ENCODE results near the gene PHRF1.

The PHRF1 gene

DNA sequence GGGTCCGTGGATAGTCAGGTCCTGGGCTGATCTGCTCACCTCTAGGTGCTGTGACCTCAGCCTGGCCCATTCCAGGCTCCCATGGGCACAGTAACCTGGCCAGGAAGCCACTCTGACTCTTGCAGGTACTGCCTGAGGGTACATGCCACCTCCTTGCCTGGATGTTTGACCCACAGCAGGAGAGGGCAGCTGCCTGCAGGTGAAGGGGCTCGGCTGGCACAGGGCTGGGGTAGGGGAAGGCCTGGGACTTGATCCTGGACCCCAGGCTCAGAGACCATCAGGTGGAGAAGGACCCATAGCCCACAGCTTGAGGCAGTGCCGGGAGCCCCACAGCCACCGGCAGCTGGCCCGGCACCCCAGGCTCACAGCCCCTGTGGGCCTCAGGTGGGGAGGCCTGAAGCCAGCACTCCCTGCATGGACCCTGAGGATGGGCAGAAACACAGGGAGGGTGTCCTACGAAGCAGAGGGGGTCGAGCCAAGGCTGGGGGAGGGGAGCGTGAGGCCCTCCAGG lies 36.2 kb upstream of the PHRF1 start:
- DNase-seq: peak in 1 of 5 donors; percentile 6

DNA sequence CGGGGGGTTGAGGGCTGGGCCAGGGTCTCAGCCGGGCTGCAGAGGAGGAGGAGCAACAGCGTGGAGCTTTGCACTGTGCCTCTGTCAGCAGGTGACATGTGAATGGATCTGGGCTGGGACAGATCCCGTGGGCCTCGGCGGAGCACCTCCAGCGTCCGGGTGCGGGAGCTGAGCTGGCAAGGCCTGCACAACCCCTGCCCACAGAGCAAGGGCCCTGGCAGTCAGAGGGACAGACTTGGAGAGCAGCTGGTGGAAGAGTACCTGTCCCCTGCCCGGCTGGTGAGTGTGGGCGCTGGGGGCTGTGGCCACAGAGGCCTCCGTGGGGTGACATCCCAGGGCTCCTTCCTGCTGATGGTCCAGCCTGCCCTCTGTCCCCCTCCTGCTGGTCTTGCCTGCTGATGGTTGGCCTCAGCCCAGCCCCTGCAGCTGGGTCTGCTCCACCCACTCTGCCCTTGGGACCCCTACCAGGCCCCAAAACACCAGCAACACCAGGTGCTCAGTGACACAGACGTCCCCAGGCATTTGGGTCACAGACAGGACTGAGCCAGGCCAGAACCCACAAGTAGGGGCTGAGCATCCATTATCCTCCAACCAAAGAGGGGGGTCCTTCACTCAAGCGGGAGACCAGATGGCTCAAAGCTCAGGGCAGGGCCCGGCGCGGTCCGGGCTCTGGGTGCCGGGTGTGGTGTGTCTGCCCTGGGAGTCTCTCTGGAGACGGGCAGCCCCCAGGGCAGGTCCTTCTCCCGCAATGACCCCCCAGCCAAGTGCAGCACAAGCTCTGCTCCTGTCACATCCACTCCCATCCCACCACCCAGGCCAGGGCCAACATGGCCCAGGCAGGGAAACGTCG lies 35.5 kb upstream of the PHRF1 start:
- peak in 2 of 5 donors; percentile 5 to 12 for DNase-seq

DNA sequence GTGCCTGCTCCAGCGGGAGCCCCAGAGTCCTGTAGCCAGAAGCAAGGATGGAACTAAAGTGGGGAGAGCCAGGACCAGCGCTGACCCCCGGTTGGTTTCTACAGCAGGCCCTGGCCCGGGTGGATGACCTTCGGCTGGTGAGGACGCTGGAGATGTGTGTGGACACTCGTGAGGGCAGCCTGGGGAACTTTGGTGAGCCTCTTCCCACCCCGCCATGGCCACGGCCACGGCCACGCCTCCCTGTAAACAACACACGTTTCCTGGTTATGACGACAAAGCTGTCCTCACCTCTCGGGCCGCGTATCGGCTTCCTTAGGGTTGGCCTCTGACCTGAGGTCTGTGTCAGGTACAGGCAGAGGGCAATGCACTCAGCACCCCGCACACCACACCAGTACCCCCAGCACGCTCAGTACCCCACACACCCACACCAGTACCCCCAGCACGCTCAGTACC lies 34.8 kb upstream of the PHRF1 start:
- no peak for DNase-seq

DNA sequence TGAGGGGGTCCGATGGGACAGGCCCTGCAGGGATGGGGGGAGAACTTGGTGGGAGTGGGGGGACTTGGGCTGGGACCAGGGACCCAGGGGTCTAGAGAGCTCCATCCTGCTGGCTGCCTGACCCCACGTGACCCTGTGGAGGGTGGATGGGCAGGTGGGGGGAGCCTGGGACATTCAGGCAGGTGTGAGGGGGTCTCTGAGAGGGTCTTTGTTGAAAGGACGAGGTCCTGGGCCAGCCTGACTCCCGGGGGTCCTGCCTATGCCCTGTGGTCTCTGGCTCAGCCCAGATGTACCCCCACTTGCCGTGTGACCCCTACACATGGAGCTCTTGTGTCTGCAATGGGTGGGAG lies 31.5 kb upstream of the PHRF1 start:
- DNase-seq: no peak

DNA sequence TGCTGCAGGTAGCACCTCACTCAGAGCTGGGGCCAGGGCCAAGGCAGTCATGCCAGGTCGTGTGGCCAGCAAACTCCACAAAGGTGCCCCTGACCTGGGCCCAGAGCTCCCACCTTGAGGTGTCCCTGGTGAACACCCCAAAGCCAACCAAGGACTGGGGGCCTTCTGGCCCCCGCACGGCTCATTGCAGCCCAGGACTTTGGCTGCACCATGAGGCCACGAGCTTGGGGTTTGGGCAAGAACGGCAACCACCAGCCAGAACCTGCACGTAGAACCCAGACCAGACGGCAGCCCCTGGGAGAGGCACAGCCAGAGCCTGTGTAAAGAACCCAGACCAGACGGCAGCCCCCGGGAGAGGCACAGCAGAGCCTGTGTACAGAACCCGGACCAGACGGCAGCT lies 31.1 kb upstream of the PHRF1 start:
- no peak for DNase-seq

DNA sequence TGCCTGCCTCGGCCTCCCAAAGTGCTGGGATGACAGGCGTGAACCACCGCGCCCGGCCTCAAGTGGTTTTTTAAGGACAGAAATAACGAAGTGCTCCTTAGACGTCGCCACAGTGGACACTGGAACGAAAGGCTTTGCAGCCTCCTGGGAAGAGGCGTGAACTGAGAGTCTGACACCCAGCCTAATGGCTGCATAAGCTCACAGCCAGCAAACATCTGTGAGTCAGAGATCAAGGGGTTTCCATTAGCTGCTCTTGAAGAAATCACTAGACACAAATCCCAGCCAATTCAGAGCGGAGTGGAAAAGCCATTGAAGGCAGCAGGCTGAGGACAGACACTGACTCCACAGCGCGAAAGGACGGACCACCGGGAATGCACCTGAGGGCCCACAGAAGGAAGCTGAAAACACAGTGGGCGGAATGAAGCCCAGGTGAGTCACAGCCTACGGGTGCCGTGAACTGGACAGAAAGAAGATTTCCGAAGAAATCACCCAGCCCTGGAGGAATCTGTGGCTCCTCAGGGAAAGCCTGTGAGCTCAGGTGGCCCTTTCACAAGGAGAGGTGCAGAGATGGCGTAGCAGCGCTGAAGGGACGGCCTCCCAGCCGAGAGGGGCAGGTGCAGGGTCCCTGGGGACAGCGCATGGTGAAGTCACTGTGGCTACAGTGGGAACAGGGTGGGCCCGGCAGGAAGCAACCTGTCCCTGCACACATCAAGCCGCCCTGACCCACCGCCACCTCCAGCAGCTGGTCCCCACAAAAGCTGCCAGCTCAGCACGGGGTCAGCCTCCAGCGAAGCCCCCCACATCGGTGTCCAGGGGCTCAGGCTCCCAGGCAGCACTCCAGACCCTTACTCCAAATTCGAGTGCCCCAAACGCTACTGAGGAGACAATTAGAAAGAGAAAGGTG lies 27.3 kb upstream of the PHRF1 start:
- DNase-seq: no peak

DNA sequence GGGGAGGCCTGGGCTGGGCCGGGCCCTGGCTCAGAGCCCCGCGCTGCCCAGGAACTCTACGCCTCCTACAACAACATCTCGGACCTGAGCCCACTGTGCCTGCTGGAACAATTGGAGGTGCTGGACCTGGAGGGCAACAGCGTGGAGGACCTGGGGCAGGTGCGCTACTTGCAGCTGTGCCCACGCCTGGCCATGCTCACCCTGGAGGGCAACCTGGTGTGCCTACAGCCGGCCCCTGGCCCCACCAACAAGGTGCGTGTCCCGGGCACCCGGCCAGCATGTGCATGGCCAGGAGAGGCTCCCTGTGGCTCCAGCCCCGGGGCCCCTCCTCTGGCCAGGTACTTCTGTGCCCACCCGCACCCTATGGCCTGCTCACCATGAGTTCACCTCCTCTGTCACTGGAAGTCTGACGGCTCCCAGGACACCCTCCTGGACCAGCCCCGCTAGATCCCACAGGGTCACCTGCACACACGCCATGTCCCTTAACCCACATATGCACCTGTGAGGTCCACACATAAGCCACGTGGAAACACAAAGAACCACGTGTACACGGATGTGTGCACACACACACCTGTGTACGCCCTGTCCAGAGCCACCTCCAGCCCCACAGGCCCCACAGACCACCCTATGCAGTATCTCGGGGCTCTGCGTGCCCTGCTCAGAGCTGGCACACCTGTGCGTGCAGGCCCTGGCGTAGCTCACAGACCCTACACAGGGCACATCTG lies 26.1 kb upstream of the PHRF1 start:
- DNase-seq: no peak

DNA sequence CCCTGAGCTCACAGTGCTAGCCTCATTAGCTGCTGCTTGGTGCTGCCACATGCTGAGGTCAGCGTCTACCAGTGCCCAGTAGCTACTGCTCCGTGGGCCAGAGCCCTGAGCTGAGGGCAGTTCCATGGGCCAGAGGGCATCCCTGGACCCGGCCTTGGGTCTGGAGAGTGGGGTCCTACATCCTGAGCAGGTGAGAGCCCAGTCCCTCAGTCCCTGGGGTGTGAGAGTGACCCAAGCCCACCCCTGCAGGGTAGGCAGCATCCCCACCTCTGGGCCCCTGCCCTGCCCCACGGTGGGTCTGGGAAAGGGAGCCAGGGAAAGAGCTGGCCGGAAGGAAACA lies 25.6 kb upstream of the PHRF1 start:
- DNase-seq: no peak

DNA sequence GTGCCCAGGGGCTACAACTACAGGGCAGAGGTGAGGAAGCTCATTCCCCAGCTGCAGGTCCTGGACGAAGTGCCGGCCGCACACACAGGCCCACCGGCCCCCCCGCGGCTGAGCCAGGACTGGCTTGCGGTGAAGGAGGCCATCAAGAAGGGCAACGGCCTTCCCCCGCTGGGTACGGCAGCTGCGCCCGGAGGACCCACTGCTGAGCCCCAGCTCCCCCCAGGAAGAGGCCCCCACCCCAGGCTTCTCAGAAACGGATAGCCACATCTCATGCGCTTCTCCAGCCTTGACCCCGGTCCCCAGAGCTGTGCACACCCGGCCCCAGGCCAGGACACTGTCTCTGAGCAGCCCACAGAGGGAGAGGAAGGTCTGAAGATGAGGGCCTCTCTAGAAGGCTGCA lies 25.1 kb upstream of the PHRF1 start:
- DNase-seq: no peak

DNA sequence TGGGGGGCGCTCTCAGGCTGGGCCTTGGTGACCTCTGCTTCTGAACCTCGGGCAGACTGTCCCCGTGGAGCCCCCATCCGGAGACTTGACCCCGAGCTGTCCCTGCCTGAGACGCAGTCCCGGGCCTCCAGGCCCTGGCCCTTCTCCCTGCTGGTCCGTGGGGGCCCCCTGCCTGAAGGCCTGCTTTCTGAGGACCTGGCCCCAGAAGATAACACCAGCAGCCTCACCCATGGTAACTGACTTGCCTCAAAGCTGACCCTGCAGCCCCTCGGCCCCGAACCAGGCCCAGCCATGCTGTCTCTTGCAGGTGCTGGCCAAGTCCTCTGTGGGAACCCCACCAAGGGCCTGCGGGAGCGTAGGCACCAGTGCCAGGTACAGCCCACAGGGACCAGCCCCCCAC lies 24.7 kb upstream of the PHRF1 start:
- DNase-seq: no peak

DNA sequence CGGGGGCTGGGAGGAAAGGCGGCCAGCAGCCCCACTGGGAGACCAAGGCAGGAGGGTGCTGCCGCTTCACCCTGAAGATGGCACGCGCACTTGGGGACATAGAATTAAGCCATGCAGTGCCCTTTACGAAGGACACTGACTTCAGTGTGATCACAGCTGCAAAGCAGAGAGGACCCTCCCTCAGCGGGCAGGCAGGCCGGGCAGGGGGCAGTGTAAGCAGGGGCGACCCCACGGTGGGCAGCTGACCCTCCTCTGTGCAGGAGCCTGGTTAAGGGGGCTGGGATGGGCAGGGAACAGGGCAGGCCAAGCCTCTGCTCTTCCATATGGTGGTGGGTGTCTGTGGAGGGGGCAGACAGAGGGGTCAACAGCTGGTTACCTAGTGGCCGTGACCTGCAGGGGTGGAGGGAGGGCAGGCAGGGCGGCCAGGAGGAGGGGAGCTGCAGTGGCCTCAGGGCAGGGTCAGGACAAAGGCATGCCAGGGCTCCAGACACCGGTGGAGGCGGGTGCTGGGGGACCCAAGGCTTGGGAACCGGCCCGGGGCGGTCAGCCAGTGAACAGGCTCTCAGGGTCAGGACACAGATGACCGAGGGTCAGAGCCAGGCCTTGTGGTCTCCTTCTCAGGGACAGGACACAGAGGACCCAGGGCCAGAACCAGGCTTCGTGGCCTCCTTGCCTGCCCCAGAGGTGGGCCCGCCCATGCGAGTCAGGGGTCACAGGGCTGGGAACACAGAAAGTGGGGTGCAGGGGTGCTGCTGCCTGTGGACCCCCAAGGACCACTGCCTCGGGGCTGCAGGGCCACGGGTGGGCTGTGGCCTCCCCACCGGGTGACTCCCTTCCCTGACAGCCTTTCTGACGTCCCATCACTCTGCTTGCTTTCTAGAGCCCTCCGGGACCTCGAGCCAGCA lies 22.9 kb upstream of the PHRF1 start:
- no peak for DNase-seq

DNA sequence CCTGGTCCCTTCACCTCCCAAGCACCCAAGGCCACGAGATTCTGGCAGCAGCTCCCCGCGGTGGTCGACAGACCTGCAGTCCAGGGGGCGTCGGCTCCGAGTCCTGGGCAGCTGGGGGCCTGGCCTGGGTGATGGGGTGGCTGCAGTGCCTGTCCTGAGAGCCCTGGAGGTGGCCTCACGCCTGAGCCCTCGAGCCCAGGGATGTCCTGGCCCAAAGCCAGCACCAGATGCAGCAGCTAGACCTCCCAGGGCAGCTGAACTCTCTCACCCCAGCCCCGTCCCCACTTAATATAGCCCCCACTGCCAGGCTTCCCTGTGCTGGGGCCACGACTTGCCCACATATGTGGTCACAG lies 22.3 kb upstream of the PHRF1 start:
- DNase-seq: no peak

DNA sequence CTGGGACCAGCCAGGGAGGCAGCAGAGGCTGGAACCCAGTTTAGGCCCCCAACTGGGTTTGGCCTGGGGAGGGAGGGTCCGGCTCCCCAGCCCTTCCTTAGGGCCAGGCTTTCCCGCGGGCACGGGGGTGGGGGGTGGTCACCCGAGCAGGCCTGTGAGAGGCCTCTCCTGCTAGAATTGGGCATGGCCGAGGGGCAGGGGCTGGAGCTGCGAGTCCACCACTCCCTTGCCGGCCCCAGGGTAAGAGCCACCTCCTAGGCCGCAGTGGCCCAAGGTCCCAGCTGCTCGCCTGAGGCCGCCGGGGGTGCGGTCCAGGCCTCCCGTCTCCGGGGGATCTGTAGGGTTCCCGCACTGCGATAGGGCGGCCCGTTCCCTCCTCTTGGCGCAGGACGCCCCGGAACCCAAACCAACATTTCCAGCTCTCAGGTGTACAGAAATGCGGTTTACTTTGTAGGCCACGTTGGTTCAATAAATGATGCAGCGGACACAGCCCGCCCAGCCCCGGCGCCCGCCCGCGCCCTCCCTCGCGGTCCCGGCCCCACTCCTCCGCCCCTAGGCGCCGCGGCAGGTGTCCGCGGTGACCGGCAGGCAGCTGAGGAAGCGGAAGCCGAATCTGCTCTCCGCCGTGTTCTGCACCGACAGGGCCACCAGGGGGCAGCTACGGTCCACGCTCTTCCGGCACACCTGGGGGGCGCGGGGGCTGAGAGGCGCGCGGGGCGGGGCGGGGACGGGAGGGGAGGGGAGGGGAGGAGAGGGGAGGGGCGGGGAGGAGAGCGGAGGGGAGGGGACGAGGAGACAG lies 21.6 kb upstream of the PHRF1 start:
- peak; percentile 65 to 78 (median 72) for DNase-seq

DNA sequence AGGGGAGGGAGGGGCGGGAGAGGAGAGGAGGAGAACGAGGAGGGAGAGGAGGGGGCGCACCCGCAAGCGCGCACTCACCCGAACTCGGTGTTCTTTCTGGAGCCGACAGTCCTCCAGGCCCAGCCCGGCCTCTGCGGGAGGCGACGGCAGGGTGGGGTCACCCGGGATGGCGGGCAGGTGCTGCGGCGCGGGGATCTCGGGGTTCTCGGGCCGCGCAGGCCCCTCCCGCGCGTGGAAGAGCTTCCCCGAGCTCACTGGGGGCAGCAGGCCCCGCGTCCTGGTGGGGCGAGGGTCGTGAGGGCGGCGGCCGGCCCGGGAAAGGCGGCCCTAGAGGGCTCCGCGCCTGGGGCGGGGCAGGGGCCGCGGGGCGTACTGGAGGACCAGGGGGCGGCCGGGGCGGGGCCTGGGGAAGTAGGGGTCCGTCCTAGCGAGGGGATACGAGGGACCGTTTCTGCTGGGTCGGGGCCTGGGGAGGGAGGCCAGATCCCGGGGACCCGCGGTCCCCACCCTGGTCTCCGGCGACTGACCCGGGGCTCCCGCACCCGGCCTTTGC lies 21.0 kb upstream of the PHRF1 start:
- no peak for DNase-seq

DNA sequence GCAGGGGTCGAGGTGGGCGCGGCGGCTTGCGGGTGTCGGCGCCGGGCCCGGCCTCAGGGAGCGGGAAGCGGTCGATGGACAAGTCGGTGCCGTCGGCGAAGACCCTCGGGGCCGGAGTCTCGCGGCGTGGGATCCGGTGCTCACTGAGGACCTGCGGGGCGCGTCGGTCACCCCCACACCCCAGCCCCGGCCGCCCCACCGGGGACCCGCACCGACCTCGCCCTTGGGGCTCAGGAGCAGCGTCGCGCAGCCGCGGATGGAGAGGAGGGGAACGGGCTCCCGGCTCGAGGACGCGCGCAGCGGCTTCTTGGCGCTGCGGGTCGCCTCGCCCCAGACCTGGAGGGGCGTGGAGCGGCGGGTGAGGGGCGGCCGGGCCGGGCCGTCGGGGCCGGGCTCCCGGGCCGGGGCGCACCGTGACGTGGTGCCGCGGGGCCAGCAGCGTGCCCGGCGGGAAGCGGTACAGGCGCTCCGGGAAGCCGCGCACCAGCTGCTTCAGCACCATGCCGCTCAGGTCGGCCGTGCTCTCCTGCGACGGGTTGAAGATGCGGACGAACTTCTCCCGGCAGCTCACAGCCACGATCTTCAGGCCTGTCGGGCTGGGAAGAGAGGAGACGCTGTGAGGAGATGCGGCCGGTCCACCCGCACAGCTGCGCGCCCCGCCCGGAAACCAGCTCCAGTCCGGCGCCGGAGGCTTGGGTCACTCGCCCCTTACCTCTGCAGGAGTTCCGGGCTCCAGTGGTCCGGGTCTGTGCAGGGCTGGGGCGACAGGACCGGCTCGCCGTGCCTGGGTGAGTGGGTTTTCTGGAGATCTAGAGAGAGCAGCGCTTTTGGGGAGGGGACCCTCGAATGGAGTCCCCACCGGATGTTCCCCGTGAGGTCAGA lies 20.2 kb upstream of the PHRF1 start:
- DNase-seq: no peak

DNA sequence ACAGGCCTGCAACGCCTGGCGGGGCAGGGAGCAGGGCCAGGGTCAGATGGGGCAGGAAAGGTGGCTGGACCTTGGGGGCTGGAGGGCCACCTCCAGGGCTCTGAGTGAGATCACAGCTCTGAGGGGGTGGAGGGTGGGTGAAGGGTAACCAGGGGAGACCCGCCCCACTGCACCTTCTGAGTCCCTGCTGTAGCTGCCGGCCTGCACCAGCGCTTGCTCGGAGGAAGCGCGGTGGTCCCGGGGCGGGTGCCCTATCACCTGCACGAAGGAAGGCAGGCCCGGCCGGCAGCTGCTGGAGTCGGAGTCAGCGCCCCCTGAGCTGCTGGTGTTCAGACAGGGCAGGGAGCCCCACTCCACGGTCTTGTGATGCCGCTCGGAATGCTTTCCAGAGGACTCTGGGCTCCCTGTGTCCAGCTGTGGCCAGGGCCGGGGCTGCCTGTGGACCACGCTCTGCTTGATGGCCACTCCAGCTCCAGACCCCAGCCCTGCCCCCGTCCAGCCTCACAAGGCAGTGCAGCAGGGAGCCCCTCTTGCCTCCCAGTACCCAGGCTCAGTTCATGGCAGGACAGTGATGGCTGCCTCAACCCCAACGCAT lies 19.5 kb upstream of the PHRF1 start:
- DNase-seq: no peak

DNA sequence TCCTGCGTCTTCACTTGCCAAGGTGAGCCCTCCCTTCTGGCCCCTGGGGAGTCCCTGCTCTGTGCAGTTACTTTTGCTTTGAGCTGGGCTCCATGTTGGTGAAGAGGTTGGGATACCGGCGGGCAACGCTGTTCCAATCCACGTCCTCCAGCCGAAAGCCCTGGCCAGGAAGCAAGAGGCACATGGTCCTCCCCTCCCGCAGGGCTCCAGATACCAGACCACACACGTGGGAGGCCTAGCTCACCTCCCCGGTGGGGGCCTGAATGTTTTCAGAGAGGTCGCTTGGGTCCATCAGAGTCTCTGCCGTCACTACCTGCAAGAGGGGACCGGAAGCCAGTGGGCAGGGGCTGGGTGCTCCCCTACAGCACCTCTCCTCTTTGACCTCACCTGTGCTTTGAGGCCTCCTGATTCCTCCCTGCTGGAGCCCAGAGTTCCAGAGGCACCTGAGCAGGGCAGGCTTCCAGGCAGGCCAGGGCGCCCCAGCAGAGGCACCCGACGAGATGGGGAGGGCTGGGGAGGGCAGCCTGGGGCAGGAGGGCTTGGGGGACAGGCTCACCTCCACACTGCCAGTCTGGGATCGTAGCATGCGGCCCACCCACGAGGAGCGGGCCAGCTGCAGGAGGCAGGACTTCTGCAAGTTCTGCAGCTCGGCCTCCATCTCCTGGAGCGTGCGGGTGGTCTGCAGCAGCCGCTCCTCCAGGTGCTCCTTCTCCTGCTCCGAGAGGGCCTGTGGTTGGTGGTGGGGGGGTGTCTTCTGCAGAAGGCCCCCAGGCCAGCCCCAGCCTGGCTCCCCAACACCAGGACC lies 18.7 kb upstream of the PHRF1 start:
- DNase-seq: no peak

DNA sequence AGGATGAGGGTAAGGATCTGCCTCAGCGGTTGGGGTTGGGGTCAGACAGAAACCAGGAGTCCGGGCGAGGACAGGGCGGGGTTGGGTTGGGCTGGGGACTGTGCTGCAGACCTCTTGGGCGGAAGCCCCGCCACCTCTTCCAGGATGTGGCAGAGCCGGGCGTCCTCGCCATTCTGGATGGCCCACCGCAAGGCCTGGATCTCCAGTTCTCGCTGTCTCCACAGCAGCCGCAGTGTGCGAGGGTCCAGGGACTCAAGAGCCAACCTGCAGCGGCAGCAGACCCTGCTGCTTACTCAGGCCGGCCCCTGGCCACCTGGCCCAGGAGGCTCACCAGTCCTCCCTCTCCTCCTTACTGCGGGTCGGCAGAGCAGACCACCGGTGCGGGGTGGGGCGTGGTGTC lies 17.8 kb upstream of the PHRF1 start:
- no peak for DNase-seq
